ENCODE measurements around the gene RABAC1. TPM values are rescaled to one million over a fixed set of nuclear protein-coding genes. Genes with fewer than 3 reads are reported as not detected.

The RABAC1 gene
- total and polyA plus RNA-seq, 2 donors (not counting 3 experiments of a cell fraction or from before 2014, with no cell fraction given): 178 to 591 TPM

DNA sequence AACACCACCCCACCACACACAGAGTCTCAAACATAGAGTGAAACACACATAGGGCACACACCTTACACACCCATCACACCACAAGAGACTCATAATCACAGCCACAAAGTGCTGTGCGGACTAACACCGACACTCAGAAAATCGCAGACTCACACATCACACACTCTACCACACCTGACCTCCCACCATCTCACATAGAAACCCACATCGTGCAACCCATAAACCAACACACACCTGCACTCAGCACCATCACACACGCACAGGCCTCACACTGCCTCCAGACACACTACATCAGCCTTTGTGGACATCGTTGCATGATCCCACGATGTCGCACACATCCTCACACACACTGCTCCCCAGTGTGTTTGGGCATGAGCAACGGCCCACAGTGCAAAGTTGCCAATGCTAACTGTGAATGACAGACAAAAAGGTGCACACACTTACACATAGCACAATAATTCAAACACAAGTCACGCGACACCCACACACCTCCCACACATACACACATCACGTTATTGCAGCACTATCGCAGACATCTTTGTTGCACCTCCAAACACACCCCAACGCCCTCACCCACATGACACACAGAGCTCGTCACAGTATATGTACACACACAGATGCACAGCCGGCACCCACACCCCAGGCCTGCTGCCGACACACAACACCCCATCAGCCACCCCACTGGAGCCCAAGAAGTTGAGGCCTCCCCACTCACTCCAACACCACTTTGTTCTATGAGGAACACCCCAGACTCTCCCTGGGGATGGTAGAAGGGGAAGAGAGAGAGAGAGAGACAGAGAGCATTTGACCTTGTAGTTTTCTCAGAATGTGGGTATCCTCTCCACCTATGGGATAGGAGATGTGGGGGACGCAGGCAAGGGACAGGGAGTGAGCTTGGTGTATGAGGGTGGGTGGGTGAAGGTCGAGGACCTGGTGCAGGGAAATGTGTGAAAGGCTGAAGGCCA, 36.2 kb upstream of the RABAC1 start:
- Histone ChIP-seq H3K27ac (ENCODE audit: insufficient read depth, low read depth, low read length) (no peak overlapping the region), H3K4me1 (ENCODE audit: control insufficient read depth, extremely low read depth, insufficient read depth, low read length) (no peaks in the 10 kb centered on the region), H3K27me3 (ENCODE audit: control insufficient read depth in 2 of 2, insufficient read depth in 2 of 2, low read length in 2 of 2) (peaks cover 16 to 30% of the 10 kb centered on the region in 2 experiments), H3K9me1 (replicated peaks; ENCODE audit: control insufficient read depth, extremely low read depth, insufficient read depth, low read length) (no peaks in the 10 kb centered on the region), H3K4me3 (replicated peaks in 1 of 3; ENCODE audit: insufficient read depth in 1 of 3, low read depth in 1 of 3, low read length in 3 of 3) (no peak overlapping the region), H3K9me3 (replicated peaks; ENCODE audit: control insufficient read depth, insufficient read depth, low read length) (no peaks in the 10 kb centered on the region), H4K20me1 (replicated peaks; ENCODE audit: control insufficient read depth, extremely low read depth, insufficient read depth, low read length) (no peaks in the 10 kb centered on the region), H3K79me2 (ENCODE audit: control insufficient read depth, insufficient read depth, low read length) (no peaks in the 10 kb centered on the region), H2AFZ (ENCODE audit: low read depth, low read length) (no peak overlapping the region), H3K9ac (replicated peaks; ENCODE audit: extremely low read depth, insufficient read depth, low read length) (no peak overlapping the region), H3K36me3 (ENCODE audit: control insufficient read depth in 2 of 2, extremely low read depth in 1 of 2, insufficient read depth in 2 of 2, low read length in 2 of 2) (no peaks in the 10 kb centered on the region), H3K4me2 (ENCODE audit: insufficient read depth, low read length) (no peak overlapping the region)
- CTCF ChIA-PET: no interaction called here
- TF ChIP-seq EZH2 (IDR thresholded peaks at IDR 0.05; ENCODE audit: borderline replicate concordance, low read depth, low read length, severe bottlenecking): no peak
- TF ChIP-seq, protein P1, sequence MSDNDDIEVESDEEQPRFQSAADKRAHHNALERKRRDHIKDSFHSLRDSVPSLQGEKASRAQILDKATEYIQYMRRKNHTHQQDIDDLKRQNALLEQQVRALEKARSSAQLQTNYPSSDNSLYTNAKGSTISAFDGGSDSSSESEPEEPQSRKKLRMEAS (IDR thresholded peaks at IDR 0.05; ENCODE audit: insufficient read depth, insufficient read length): no peak
- no peak for TF ChIP-seq POLR2A (IDR thresholded peaks at IDR 0.05; ENCODE audit: low read depth, low read length)
- TF ChIP-seq FOS (IDR thresholded peaks at IDR 0.05; ENCODE audit: borderline replicate concordance, insufficient read depth, low read length): no peak
- no peak for TF ChIP-seq MYC (IDR thresholded peaks at IDR 0.05; ENCODE audit: low read depth, low read length)
- DNase-seq (ENCODE audit: low read depth, low spot score): no peak
- no peak for FAIRE-seq
- dilution Hi-C loops (cut with MboI; ENCODE audit: extremely low pct_ligation_motif_present, low sequenced_read_pairs): no loop called here
- POLR2A ChIA-PET: no interaction called here
- no TSS peak for BruUV-seq (replicated peaks)
- intact Hi-C loops (cut with micrococcal nuclease): no loop called here

DNA sequence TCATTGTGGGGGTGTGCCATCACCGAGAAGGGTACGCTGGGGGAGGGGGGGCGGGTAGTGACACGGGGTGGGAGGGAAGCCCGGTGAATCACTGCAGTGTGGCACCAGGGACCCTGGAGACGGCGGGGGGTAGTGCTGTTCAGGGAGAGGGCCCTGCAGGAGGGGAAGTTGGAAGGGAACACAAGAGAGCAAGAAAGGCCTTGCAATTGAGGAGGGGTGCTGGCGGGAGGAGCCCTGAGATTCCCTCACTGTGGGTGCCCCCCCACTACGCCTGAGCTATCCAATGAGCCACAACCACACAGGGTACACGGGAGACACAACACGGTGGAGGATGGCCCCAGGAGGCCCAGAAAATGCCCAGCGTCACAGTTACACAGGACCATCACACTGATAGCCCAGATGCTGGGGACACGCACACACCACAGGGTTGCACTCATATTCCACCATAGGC, 35.4 kb upstream of the RABAC1 start:
- Histone ChIP-seq H3K79me2 (ENCODE audit: control insufficient read depth, insufficient read depth, low read length) (no peaks in the 10 kb centered on the region), H3K4me3 (replicated peaks in 1 of 3; ENCODE audit: insufficient read depth in 1 of 3, low read depth in 1 of 3, low read length in 3 of 3) (no peak overlapping the region), H3K9me1 (replicated peaks; ENCODE audit: control insufficient read depth, extremely low read depth, insufficient read depth, low read length) (no peaks in the 10 kb centered on the region), H3K27me3 (ENCODE audit: control insufficient read depth in 2 of 2, insufficient read depth in 2 of 2, low read length in 2 of 2) (peaks cover 12 to 24% of the 10 kb centered on the region in 2 experiments), H3K9ac (replicated peaks; ENCODE audit: extremely low read depth, insufficient read depth, low read length) (no peak overlapping the region), H2AFZ (ENCODE audit: low read depth, low read length) (no peak overlapping the region), H3K4me1 (ENCODE audit: control insufficient read depth, extremely low read depth, insufficient read depth, low read length) (no peaks in the 10 kb centered on the region), H4K20me1 (replicated peaks; ENCODE audit: control insufficient read depth, extremely low read depth, insufficient read depth, low read length) (no peaks in the 10 kb centered on the region), H3K36me3 (ENCODE audit: control insufficient read depth in 2 of 2, extremely low read depth in 1 of 2, insufficient read depth in 2 of 2, low read length in 2 of 2) (no peaks in the 10 kb centered on the region), H3K27ac (ENCODE audit: insufficient read depth, low read depth, low read length) (no peak overlapping the region), H3K9me3 (replicated peaks; ENCODE audit: control insufficient read depth, insufficient read depth, low read length) (no peaks in the 10 kb centered on the region), H3K4me2 (ENCODE audit: insufficient read depth, low read length) (no peak overlapping the region)
- TF ChIP-seq POLR2AphosphoS5 (IDR thresholded peaks at IDR 0.05; ENCODE audit: insufficient read depth, low read depth, low read length) (no peak), FOS (IDR thresholded peaks at IDR 0.05; ENCODE audit: borderline replicate concordance, insufficient read depth, low read length) (no peak), POLR2A (IDR thresholded peaks at IDR 0.05; ENCODE audit: low read depth, low read length) (no peak), MYC (IDR thresholded peaks at IDR 0.05; ENCODE audit: low read depth, low read length) (no peak), JUN (IDR thresholded peaks at IDR 0.05; ENCODE audit: borderline replicate concordance, insufficient read depth, insufficient read length, low read depth) (no peak), EZH2 (IDR thresholded peaks at IDR 0.05; ENCODE audit: borderline replicate concordance, low read depth, low read length, severe bottlenecking) (no peak), GATA2 (IDR thresholded peaks at IDR 0.05; ENCODE audit: insufficient read depth, insufficient read length, low read depth, low read length) (no peak)
- TF ChIP-seq, protein P2, sequence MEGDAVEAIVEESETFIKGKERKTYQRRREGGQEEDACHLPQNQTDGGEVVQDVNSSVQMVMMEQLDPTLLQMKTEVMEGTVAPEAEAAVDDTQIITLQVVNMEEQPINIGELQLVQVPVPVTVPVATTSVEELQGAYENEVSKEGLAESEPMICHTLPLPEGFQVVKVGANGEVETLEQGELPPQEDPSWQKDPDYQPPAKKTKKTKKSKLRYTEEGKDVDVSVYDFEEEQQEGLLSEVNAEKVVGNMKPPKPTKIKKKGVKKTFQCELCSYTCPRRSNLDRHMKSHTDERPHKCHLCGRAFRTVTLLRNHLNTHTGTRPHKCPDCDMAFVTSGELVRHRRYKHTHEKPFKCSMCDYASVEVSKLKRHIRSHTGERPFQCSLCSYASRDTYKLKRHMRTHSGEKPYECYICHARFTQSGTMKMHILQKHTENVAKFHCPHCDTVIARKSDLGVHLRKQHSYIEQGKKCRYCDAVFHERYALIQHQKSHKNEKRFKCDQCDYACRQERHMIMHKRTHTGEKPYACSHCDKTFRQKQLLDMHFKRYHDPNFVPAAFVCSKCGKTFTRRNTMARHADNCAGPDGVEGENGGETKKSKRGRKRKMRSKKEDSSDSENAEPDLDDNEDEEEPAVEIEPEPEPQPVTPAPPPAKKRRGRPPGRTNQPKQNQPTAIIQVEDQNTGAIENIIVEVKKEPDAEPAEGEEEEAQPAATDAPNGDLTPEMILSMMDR (IDR thresholded peaks at IDR 0.05; ENCODE audit: extremely low read depth in 1 of 2, insufficient read depth in 1 of 2, low read depth in 1 of 2, low read length in 2 of 2): no peak
- TF ChIP-seq, protein P1 (IDR thresholded peaks at IDR 0.05; ENCODE audit: insufficient read depth, insufficient read length): no peak
- FAIRE-seq (no peak), DNase-seq (ENCODE audit: low read depth, low spot score) (no peak)
- no TSS peak for BruUV-seq (replicated peaks)
- ChIA-PET POLR2A (no interaction called here), CTCF (no interaction called here)
- intact Hi-C loops (cut with micrococcal nuclease) (no loop called here), dilution Hi-C loops (cut with MboI; ENCODE audit: extremely low pct_ligation_motif_present, low sequenced_read_pairs) (no loop called here)

Measured in endothelial cell of umbilical vein (primary cell).